Activated CD8-positive, alpha-beta memory T cell treated with anti-CD3 and anti-CD28 coated beads for 1 hour (primary cell): ENCODE data around the gene RBMY1A1.
"Not testable (repeated sequence)": the region's sequence is repeated elsewhere in the genome, so short reads cannot be mapped to it uniquely, and the experiment has no call there.

Experiments
- DNase-seq, 2 donors: peaks; one replicate each; pipeline ENCODE4 v3.0.0-alpha.2; 2020; ENCODE audit warnings: low read depth in 1 of 2; ENCODE audit errors: extremely low read depth in 1 of 2

RBMY1A1 gene

DNA sequence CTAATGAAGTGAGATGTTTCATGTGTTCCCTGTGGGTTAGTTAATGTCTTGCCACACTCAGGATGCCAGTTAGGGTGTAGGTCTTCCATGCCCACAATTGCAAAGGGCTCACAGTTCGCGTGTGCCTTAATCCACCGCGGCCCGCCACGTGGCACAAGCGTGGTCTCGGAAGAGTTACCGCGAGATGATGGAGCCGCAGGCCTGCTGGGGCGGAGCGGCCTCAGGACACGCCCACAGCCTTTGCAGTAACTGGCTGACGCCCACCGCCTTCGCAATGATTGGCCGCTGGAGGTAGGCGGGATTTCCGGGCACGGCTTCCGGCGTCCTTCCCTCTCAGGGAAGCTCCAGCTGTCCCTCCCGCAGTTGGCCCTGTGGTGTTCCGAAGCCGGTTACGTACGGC, at the start of gene RBMY1A1:
TSS of gene RBMY1A1 (plus strand) at position 301 of the 400 bp plus-strand sequence. CDS start 2,013 bp downstream, outside the sequence.
- not testable (repeated sequence) for DNase-seq

DNA sequence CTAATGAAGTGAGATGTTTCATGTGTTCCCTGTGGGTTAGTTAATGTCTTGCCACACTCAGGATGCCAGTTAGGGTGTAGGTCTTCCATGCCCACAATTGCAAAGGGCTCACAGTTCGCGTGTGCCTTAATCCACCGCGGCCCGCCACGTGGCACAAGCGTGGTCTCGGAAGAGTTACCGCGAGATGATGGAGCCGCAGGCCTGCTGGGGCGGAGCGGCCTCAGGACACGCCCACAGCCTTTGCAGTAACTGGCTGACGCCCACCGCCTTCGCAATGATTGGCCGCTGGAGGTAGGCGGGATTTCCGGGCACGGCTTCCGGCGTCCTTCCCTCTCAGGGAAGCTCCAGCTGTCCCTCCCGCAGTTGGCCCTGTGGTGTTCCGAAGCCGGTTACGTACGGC, 23.6 kb upstream of the RBMY1A1 start, which contains the start of gene RBMY1B:
TSS of gene RBMY1B (plus strand) at position 301 of the 400 bp plus-strand sequence. CDS start 2,013 bp downstream, outside the sequence.
- DNase-seq: not testable (repeated sequence)

DNA sequence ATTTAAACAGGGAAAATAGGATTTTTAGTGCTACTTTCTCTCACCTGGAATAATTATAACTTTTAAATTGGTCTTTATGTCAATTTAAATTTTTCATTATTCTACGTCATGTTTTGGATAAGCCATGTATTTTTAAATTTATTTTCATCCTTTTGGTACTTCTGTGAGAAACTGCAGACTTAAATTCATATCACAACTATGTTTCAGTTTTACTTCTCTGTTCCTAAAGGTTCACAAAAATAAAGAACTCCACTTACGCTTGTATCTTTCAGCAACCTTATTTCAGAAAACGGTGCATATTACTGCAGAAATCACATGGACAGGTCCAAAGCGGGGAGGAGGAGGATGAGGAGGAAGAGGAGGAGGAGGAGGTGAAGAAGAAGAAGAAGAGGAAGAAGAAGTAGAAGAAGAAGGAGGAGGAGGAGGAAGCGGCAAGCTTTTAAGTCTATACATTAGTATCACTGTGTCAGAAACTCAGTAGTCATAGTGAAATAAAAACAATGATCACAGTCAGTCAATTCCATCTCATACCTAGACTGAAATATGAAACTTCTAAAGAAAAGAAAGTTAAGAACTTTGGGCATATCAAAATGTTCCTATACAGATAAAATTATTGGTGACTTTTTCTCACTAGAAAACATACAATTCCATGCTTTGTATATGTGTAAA, 24.8 kb downstream of the RBMY1A1 start:
- not testable (repeated sequence) for DNase-seq

GRCh38 chrY:21585449-21585848, 50.8 kb downstream of the RBMY1A1 start:
- DNase-seq: no peak

DNA sequence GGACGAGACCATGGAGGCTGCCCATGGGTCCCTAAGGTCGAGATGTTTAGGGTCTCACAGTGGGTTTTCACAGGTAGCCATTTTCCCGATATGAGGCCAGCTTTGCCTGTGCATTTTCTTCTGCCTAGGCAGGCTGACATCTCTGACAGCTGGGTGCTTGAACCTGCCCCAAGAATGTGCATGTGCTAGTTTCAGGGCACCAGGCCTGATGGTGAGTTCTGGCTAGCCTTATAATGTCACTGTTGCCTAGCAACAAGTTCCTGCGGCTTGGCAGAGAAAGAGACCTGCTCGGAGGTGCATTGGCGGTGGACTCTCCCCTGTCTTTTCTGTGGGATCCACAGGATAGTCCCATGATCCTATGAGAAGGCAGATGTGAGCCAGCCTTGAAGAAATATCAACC, 51.8 kb downstream of the RBMY1A1 start:
- not testable (repeated sequence) for DNase-seq

- no peak for DNase-seq
Measured at GRCh38 chrY:21592059-21592458, 57.4 kb downstream of the RBMY1A1 start.

- DNase-seq: not testable (repeated sequence)
Measured at GRCh38 chrY:21596287-21596686, 61.6 kb downstream of the RBMY1A1 start.
